Cardiac fibroblast (primary cell): ENCODE data around the gene MTR.

Experiments
- DNase-seq, 2 donors: peaks; one replicate each; pipeline versions ENCODE4 v3.0.0 to v3.0.0-alpha.2; 2010; ENCODE audit warnings: low read depth in 2 of 2
- H3K4me3 ChIP-seq, 2 donors: replicated peaks in 1 of 2; 1 replicate in 1 of 2; 2 replicates in 1 of 2; pipeline ENCODE4 v1.5.1; 2011; ENCODE audit warnings: low read depth in 2 of 2, low read length in 2 of 2, mild to moderate bottlenecking in 2 of 2, moderate library complexity in 1 of 2
- TF ChIP-seq, protein P1 (sequence below): IDR thresholded peaks from one replicate; pipeline ENCODE4 v1.5.1; 2011; ENCODE audit warnings: low read depth, mild to moderate bottlenecking, low read length, inconsistent platforms

The MTR gene

GRCh38 chr1:236875975-236876374 lies 80.9 kb downstream of the MTR start:
- no peak overlapping the region for H3K4me3 ChIP-seq
- DNase-seq = no peak
- TF ChIP-seq, protein P1, sequence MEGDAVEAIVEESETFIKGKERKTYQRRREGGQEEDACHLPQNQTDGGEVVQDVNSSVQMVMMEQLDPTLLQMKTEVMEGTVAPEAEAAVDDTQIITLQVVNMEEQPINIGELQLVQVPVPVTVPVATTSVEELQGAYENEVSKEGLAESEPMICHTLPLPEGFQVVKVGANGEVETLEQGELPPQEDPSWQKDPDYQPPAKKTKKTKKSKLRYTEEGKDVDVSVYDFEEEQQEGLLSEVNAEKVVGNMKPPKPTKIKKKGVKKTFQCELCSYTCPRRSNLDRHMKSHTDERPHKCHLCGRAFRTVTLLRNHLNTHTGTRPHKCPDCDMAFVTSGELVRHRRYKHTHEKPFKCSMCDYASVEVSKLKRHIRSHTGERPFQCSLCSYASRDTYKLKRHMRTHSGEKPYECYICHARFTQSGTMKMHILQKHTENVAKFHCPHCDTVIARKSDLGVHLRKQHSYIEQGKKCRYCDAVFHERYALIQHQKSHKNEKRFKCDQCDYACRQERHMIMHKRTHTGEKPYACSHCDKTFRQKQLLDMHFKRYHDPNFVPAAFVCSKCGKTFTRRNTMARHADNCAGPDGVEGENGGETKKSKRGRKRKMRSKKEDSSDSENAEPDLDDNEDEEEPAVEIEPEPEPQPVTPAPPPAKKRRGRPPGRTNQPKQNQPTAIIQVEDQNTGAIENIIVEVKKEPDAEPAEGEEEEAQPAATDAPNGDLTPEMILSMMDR = no peak

GRCh38 chr1:236877661-236878060 lies 82.6 kb downstream of the MTR start:
- H3K4me3 ChIP-seq = no peak overlapping the region
- DNase-seq = no peak
- TF ChIP-seq, protein P1 = no peak

- H3K4me3 ChIP-seq = no peak overlapping the region
- DNase-seq = no peak
- TF ChIP-seq, protein P1 = no peak
Observed at GRCh38 chr1:236880209-236880608, 85.1 kb downstream of the MTR start.

DNA sequence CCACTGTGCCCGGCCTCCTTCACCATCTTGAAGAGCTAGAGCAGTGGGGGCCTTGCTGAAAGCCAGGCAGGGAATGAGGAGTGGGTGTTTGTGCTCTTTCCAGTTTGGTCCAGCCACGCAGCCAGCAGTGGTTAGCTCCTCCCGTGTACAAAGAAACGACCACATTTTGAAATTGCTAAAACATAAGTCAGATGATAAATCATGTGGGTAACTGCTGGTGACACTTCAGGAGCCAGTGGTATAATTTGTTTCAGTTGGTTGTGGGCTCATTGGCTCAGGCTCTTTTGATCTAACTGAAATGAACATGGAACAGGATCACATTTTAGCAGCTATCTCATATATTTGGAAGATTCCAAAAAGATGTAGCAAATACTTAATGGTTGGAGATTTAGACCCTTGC lies 87.6 kb downstream of the MTR start:
- TF ChIP-seq, protein P1 = no peak
- H3K4me3 ChIP-seq = no peak overlapping the region
- no peak for DNase-seq

DNA sequence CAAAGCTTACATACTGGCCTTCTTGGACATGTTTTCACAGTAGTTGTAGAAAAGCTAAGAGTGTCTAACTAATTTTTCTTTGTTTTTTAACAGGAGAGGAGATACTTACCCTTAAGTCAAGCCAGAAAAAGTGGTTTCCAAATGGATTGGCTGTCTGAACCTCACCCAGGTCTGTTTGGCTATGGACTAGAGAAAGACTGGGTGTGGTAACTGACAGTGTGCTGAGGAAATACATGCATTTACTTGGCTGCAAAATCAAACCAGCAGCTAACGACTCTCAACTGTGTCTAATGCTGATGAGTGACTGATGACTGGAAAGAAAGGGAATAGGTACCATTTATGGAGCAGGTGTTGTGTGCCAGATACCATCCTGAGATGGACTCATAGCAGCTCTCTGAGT lies 91.1 kb downstream of the MTR start:
- TF ChIP-seq, protein P1 = no peak
- H3K4me3 ChIP-seq = no peak overlapping the region
- no peak for DNase-seq

- no peak overlapping the region for H3K4me3 ChIP-seq
- TF ChIP-seq, protein P1 = no peak
- no peak for DNase-seq
Observed at GRCh38 chr1:236887081-236887480, 92.0 kb downstream of the MTR start.

- no peak overlapping the region for H3K4me3 ChIP-seq
- TF ChIP-seq, protein P1 = no peak
- DNase-seq = no peak
Observed at GRCh38 chr1:236888126-236888525, 93.0 kb downstream of the MTR start.
